Liver (tissue), 9 donors: Measurements from ENCODE around the gene MT1A. TPM values are rescaled to one million over a fixed set of nuclear protein-coding genes. Genes with fewer than 3 reads are reported as not detected.

Source experiments
- DNase-seq: peaks from one replicate; pipeline ENCODE4 v3.0.0-alpha.2; 2017; ENCODE audit warnings: low spot score
- H3K27ac ChIP-seq, 2 donors: one replicate each; pipeline ENCODE4 v1.7.0; 2013; ENCODE audit warnings: inconsistent platforms in 2 of 2, low read length in 2 of 2, control low read depth in 1 of 2, low read depth in 1 of 2, mild to moderate bottlenecking in 1 of 2
- H3K27me3 ChIP-seq, 4 donors: one replicate each; pipeline versions ENCODE4 v1.6.1 to v1.7.0; 2013; ENCODE audit warnings: low read length in 3 of 4, inconsistent platforms in 1 of 4, mild to moderate bottlenecking in 1 of 4, moderate library complexity in 1 of 4; ENCODE audit not compliant: control insufficient read depth in 4 of 4, insufficient read depth in 4 of 4
- H3K36me3 ChIP-seq, 4 donors: one replicate each; pipeline versions ENCODE4 v1.6.1 to v1.7.0; 2013; ENCODE audit warnings: low read length in 3 of 4, mild to moderate bottlenecking in 3 of 4, low read depth in 1 of 4, moderate library complexity in 1 of 4; ENCODE audit not compliant: control insufficient read depth in 4 of 4, insufficient read depth in 3 of 4
- H3K4me1 ChIP-seq, 4 donors: one replicate each; pipeline versions ENCODE4 v1.6.1 to v1.7.0; 2013; ENCODE audit warnings: low read length in 3 of 4, mild to moderate bottlenecking in 3 of 4, moderate library complexity in 1 of 4; ENCODE audit not compliant: control insufficient read depth in 4 of 4, insufficient read depth in 4 of 4
- H3K4me3 ChIP-seq, 3 donors: one replicate each; pipeline versions ENCODE4 v1.6.1 to v1.7.0; 2013; ENCODE audit warnings: low read length in 3 of 3, control low read depth in 1 of 3, low read depth in 1 of 3, mild to moderate bottlenecking in 1 of 3
- H3K9ac ChIP-seq, 2 donors: one replicate each; pipeline ENCODE4 v1.7.0; 2013; ENCODE audit warnings: low read length in 2 of 2, mild to moderate bottlenecking in 2 of 2, moderate library complexity in 2 of 2, control low read depth in 1 of 2, low read depth in 1 of 2
- H3K9me3 ChIP-seq, 4 donors: one replicate each; pipeline versions ENCODE4 v1.6.1 to v1.7.0; 2013; ENCODE audit warnings: low read length in 3 of 4; ENCODE audit not compliant: control insufficient read depth in 4 of 4
- ATF3 ChIP-seq: IDR thresholded peaks from 2 replicates; pipeline ENCODE4 v1.6.1; 2016; ENCODE audit warnings: antibody characterized with exemption
- CTCF ChIP-seq: fragments of 150-350 bp; IDR thresholded peaks from 2 replicates; pipeline ENCODE4 v1.5.1; 2017; ENCODE audit warnings: improper control_type of control experiment, low read depth, low read length; ENCODE audit not compliant: missing input control
- EGR1 ChIP-seq, 2 donors: IDR thresholded peaks; 2 replicates each; pipeline ENCODE4 v1.6.1; 2016 to 2018; ENCODE audit warnings: antibody characterized with exemption in 2 of 2, low read depth in 2 of 2
- FOXA1 ChIP-seq: IDR thresholded peaks from 2 replicates; pipeline ENCODE4 v1.6.1; 2016; ENCODE audit warnings: antibody characterized with exemption
- FOXA2 ChIP-seq: IDR thresholded peaks from 2 replicates; pipeline ENCODE4 v1.6.1; 2016; ENCODE audit warnings: antibody characterized with exemption
- GABPA ChIP-seq, 2 donors: IDR thresholded peaks in 1 of 2; conservative IDR thresholded peaks in 1 of 2; 2 replicates each; pipeline ENCODE4 v1.6.1; 2016; ENCODE audit warnings: antibody characterized with exemption in 2 of 2, mild to moderate bottlenecking in 1 of 2, moderate library complexity in 1 of 2
- HNF4A ChIP-seq, 2 donors: conservative IDR thresholded peaks; 2 replicates each; pipeline ENCODE4 v1.6.1; 2016; ENCODE audit warnings: antibody characterized with exemption in 2 of 2, mild to moderate bottlenecking in 2 of 2
- HNF4G ChIP-seq: IDR thresholded peaks from 2 replicates; pipeline ENCODE4 v1.6.1; 2016; ENCODE audit warnings: antibody characterized with exemption
- JUND ChIP-seq, 2 donors: IDR thresholded peaks; 2 replicates each; pipeline ENCODE4 v1.6.1; 2016; ENCODE audit warnings: antibody characterized with exemption in 2 of 2
- MAX ChIP-seq: IDR thresholded peaks from 2 replicates; pipeline ENCODE4 v1.6.1; 2016; ENCODE audit warnings: antibody characterized with exemption
- NR2F2 ChIP-seq: IDR thresholded peaks from 2 replicates; pipeline ENCODE4 v1.6.1; 2016; ENCODE audit warnings: antibody characterized with exemption
- RAD21 ChIP-seq, 2 donors: IDR thresholded peaks; 2 replicates each; pipeline ENCODE4 v1.6.1; 2016; ENCODE audit warnings: antibody characterized with exemption in 2 of 2, mild to moderate bottlenecking in 2 of 2
- REST ChIP-seq: IDR thresholded peaks from 2 replicates; pipeline ENCODE4 v1.6.1; 2016; ENCODE audit warnings: antibody characterized with exemption, mild to moderate bottlenecking
- RXRA ChIP-seq, 2 donors: IDR thresholded peaks; 2 replicates each; pipeline ENCODE4 v1.6.1; 2017 to 2018; ENCODE audit warnings: antibody characterized with exemption in 2 of 2, mild to moderate bottlenecking in 1 of 2
- SP1 ChIP-seq: IDR thresholded peaks from 2 replicates; pipeline ENCODE4 v1.6.1; 2018; ENCODE audit warnings: antibody characterized with exemption, mild to moderate bottlenecking
- TAF1 ChIP-seq: conservative IDR thresholded peaks from 2 replicates; pipeline ENCODE4 v1.6.1; 2016; ENCODE audit warnings: antibody characterized with exemption, mild to moderate bottlenecking
- YY1 ChIP-seq: IDR thresholded peaks from 2 replicates; pipeline ENCODE4 v1.6.1; 2016; ENCODE audit warnings: antibody characterized with exemption, mild to moderate bottlenecking
- ZBTB33 ChIP-seq: IDR thresholded peaks from 2 replicates; pipeline ENCODE4 v1.6.1; 2016; ENCODE audit warnings: antibody characterized with exemption
- WGBS: extraction: QIAGEN DNeasy Blood & Tissue Kit; methylation state at CpG from one replicate; pipeline ENCODE4 v1.1.7; 2013; 5-methylcytosine and 5-hydroxymethylcytosine counted together
- polyA plus RNA-seq, 2 donors: library from polyadenylated mRNA; stranded (reverse) in 1 of 2; unstranded in 1 of 2; fragments of 200-250 nt in 1 of 2; fragments of >200 nt in 1 of 2; fragmentation: Nextera tagmentation in 1 of 2; extraction: Ambion mirVana in 1 of 2; gene quantifications; one replicate each; pipeline versions ENCODE4 v1.2.1 to v1.2.3, GENCODE V29; 2013 to 2015
- total RNA-seq, 2 donors: library from RNA; depleted of rRNA; stranded (reverse); fragments of >200 nt; gene quantifications; one replicate each; pipeline ENCODE4 v1.2.3, GENCODE V29; 2014
- donor health status: healthy.
- donor health status: healthy.
- donor health status: healthy.
- donor health status: healthy.
- donor health status: healthy.

MT1A gene
- total and polyA plus RNA-seq, 4 donors, result 10.1 to 511 (median 74.6) TPM

- TF ChIP-seq RXRA (IDR thresholded peaks at IDR 0.05) (peak in 1 of 2 donors; percentile 90), SP1 (no peak), FOXA2 (no peak), EGR1 (IDR thresholded peaks at IDR 0.05; ENCODE audit: low read depth in 2 of 2) (peak in 1 of 2 donors; percentile 6), RAD21 (IDR thresholded peaks at IDR 0.05) (no peak), REST (no peak)
Observed at GRCh38 chr16:56606476-56607108, 31.9 kb upstream of the MT1A start (continued).

- DNase-seq, result peak; percentile 52
- Histone ChIP-seq H3K9me3 (no peaks in the 10 kb centered on the region), H3K36me3 (no peaks in the 10 kb centered on the region), H3K4me1 (peaks cover 6 to 37% (median 12%) of the 10 kb centered on the region in 4 donors), H3K9ac (peak overlapping the region; percentile 4 to 72), H3K27ac (peak overlapping the region; percentile 98 to 99), H3K4me3 (peak overlapping the region in 1 of 3 donors; percentile 12), H3K27me3 (no peaks in the 10 kb centered on the region)
- TF ChIP-seq RXRA (IDR thresholded peaks at IDR 0.05), result peak; percentile 17 to 89
- no peak for TF ChIP-seq CTCF
- TF ChIP-seq HNF4A (conservative IDR thresholded peaks at IDR 0.05), result no peak
- peak; percentile 5 to 56 for TF ChIP-seq JUND (IDR thresholded peaks at IDR 0.05)
- TF ChIP-seq HNF4G, result peak; percentile 13
- TF ChIP-seq GABPA (IDR thresholded peaks at IDR 0.05 in 1 of 2, conservative IDR thresholded peaks at IDR 0.05 in 1 of 2), result peak; percentile 75 to 83
- TF ChIP-seq RAD21 (IDR thresholded peaks at IDR 0.05), result no peak
- peak; percentile 49 for TF ChIP-seq TAF1
- TF ChIP-seq MAX, result peak; percentile 84
- TF ChIP-seq SP1, result peak; percentile 95
- TF ChIP-seq EGR1 (IDR thresholded peaks at IDR 0.05; ENCODE audit: low read depth in 2 of 2), result peak; percentile 72 to 96
- TF ChIP-seq FOXA2, result peak; percentile 2
- peak; percentile 44 for TF ChIP-seq ATF3
- TF ChIP-seq YY1, result peak; percentile 55
- TF ChIP-seq NR2F2, result peak; percentile 96
- no peak for TF ChIP-seq REST
- no peak for TF ChIP-seq FOXA1
- TF ChIP-seq ZBTB33, result no peak
- 15% methylated on average over 14 of the region's 14 CpGs for WGBS
Observed at GRCh38 chr16:56607109-56607618, 31.3 kb upstream of the MT1A start.
